Ovary (tissue), 3 donors: Measurements from ENCODE around the gene PIPOX.

Experiments
- EP300 ChIP-seq: sonication (generic); formaldehyde crosslinking; IDR thresholded peaks from one replicate; pipeline ENCODE4 v1.6.1; 2017; ENCODE audit warnings: antibody characterized with exemption
- POLR2A ChIP-seq: fragments of 450-650 bp; IDR thresholded peaks from one replicate; pipeline ENCODE4 v1.6.1; 2017; ENCODE audit warnings: antibody characterized with exemption, mild to moderate bottlenecking, moderate library complexity
- TF ChIP-seq, protein P1 (sequence below), 3 donors: fragments of 450-650 bp in 2 of 3; fragments of 200-600 bp in 1 of 3; IDR thresholded peaks; one replicate each; pipeline versions ENCODE4 v1.5.1 to v1.8.0; 2016 to 2022; ENCODE audit warnings: antibody characterized with exemption in 3 of 3, mild to moderate bottlenecking in 1 of 3
- donor health status: DM: no; HTN: no; CAD: no.

DNA sequence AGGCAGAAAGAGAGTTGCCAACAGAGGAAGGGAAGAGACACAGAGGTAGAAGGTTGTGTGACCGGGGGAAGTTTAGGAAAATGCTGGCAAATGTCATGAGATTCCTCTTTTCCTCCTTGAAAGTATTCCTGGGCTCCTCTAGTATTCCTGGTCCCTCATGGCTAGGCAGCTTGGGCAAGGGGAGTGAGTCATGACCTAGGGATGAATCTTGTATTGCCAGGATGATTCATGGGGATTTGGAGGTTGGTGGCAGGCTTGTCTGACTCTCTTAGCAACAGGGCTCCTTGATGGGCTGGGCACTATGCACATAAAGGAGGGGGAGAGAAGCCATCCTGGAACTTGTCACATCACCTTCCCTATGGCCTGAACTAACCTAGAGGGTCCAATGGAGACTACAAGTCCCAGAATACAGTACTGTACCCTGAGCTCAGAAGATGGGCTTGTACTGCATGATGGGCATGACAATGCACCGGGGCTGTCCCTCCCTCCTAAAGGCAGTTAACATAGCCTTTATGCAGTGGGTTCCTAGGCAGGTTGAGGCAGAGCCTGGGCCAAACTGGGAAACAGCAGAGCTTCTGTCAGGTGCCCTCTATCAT, 35.0 kb upstream of the PIPOX start:
- TF ChIP-seq, protein P1, sequence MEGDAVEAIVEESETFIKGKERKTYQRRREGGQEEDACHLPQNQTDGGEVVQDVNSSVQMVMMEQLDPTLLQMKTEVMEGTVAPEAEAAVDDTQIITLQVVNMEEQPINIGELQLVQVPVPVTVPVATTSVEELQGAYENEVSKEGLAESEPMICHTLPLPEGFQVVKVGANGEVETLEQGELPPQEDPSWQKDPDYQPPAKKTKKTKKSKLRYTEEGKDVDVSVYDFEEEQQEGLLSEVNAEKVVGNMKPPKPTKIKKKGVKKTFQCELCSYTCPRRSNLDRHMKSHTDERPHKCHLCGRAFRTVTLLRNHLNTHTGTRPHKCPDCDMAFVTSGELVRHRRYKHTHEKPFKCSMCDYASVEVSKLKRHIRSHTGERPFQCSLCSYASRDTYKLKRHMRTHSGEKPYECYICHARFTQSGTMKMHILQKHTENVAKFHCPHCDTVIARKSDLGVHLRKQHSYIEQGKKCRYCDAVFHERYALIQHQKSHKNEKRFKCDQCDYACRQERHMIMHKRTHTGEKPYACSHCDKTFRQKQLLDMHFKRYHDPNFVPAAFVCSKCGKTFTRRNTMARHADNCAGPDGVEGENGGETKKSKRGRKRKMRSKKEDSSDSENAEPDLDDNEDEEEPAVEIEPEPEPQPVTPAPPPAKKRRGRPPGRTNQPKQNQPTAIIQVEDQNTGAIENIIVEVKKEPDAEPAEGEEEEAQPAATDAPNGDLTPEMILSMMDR (IDR thresholded peaks at IDR 0.05): no peak
- TF ChIP-seq EP300 (no peak), POLR2A (no peak)
